ENCODE data around the gene SOX15.

DNA sequence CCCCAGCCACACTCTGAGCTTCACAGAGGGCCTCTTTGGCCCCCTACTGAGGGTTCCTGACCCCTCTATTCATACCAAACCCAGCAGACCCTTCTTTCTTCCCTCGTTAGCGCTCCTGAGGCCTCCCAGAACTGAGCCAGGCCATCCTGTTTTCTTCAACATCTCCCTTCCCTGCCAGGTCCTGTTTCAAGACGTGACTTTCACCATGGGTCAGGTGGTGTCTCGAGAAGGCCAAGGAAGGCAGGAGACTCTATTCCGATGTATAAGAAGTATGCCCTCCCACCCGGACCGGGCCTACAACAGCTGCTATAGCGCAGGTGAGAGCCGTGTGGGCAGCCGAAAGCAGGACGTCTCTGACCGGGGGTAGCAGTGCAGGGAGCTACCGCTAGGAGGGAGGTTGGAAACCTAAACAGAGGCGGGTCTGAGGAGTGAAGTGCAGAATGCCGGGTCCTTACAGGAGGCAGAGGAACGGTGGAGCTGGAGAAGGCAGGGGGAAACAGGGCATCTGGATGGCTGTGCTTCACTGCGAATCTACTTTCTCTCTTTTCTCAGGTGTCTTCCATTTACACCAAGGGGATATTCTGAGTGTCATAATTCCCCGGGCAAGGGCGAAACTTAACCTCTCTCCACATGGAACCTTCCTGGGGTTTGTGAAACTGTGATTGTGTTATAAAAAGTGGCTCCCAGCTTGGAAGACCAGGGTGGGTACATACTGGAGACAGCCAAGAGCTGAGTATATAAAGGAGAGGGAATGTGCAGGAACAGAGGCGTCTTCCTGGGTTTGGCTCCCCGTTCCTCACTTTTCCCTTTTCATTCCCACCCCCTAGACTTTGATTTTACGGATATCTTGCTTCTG, 29.5 kb downstream of the SOX15 start:
- TF ChIP-seq POLR2AphosphoS5 (IDR thresholded peaks at IDR 0.05): no peak
- no peak for TF ChIP-seq POLR2A (IDR thresholded peaks at IDR 0.05)
- TF ChIP-seq CTCF (IDR thresholded peaks at IDR 0.05): peak; percentile 11 to 83 (median 63)

Measured in upper lobe of left lung (tissue), 4 donors.